PC-3 (cell line): Measurements from ENCODE around the gene ZNF253. TPM values are rescaled to one million over a fixed set of nuclear protein-coding genes. Genes with fewer than 3 reads are reported as not detected.

ENCODE experiments used
- ATAC-seq: fragments of 200-7000 bp; cut with Tn5 transposase; 2 replicates; pipeline ENCODE4 v1.9.1; 2020; ENCODE audit warnings: mild to moderate bottlenecking, moderate library complexity
- BruUV-seq: library from RNA; stranded (reverse); fragments of 400-500 nt; replicated peaks from 2 replicates; lab custom pipeline; 2021; lab: Mats Ljungman, UMichigan
- CTCF ChIA-PET: fragments of 300-600 bp; sonication (Branson Sonifier 250); formaldehyde crosslinking; loops from one replicate; lab custom pipeline; 2022; ENCODE audit warnings: antibody characterized with exemption; lab: Charles Lee
- POLR2A ChIA-PET: fragments of 300-600 bp; sonication (Branson Sonifier 250); formaldehyde crosslinking; loops from one replicate; lab custom pipeline; 2022; ENCODE audit warnings: antibody characterized with exemption; ENCODE audit not compliant: unreplicated experiment; lab: Charles Lee
- DNase-seq: peaks from one replicate; pipeline ENCODE4 v3.0.0-alpha.2; 2015
- H2AFZ ChIP-seq: fragments of 300-600 bp; sonication (generic); 2 replicates; pipeline ENCODE4 v1.6.0; 2016; ENCODE audit warnings: antibody characterized with exemption, low read length
- H3F3A ChIP-seq: fragments of 300-600 bp; sonication (generic); one replicate; pipeline ENCODE4 v1.6.0; 2017; ENCODE audit warnings: antibody characterized with exemption, low read length, control low read depth, mild to moderate bottlenecking; ENCODE audit not compliant: unreplicated experiment
- H3K27ac ChIP-seq: fragments of 300-600 bp; sonication (generic); 2 replicates; pipeline ENCODE4 v1.5.1; 2016; ENCODE audit warnings: mild to moderate bottlenecking, low read length
- H3K27me3 ChIP-seq: fragments of 300-600 bp; sonication (generic); 2 replicates; pipeline ENCODE4 v1.6.1; 2016; ENCODE audit warnings: low read length, mixed read lengths
- H3K36me3 ChIP-seq: fragments of 300-600 bp; sonication (generic); 2 replicates; pipeline ENCODE4 v1.6.1; 2016; ENCODE audit warnings: low read depth, mixed run types, low read length, mixed read lengths
- H3K4me1 ChIP-seq: fragments of 300-600 bp; sonication (generic); 2 replicates; pipeline ENCODE4 v1.5.1; 2016; ENCODE audit warnings: low read length; ENCODE audit not compliant: insufficient read depth
- H3K4me2 ChIP-seq: fragments of 300-600 bp; sonication (generic); 2 replicates; pipeline ENCODE4 v1.6.0; 2016; ENCODE audit warnings: low read length
- H3K4me3 ChIP-seq: fragments of 300-600 bp; sonication (generic); 2 replicates; pipeline ENCODE4 v1.5.1; 2016; ENCODE audit warnings: mild to moderate bottlenecking, low read length, mixed read lengths
- H3K79me2 ChIP-seq: fragments of 300-600 bp; sonication (generic); 2 replicates; pipeline ENCODE4 v1.6.1; 2017; ENCODE audit warnings: low read length, mixed read lengths
- H3K9ac ChIP-seq: fragments of 300-600 bp; sonication (generic); 2 replicates; pipeline ENCODE4 v1.6.0; 2016; ENCODE audit warnings: mild to moderate bottlenecking, low read length
- H3K9me2 ChIP-seq: fragments of 300-600 bp; sonication (generic); replicated peaks from 2 replicates; pipeline ENCODE4 v1.6.1; 2016; ENCODE audit warnings: mixed run types, low read length, mixed read lengths
- H3K9me3 ChIP-seq: fragments of 300-600 bp; sonication (generic); 2 replicates; pipeline ENCODE4 v1.6.1; 2016; ENCODE audit warnings: low read length, mixed read lengths
- H4K20me1 ChIP-seq: fragments of 300-600 bp; sonication (generic); 2 replicates; pipeline ENCODE4 v1.6.1; 2016; ENCODE audit warnings: low read length, mixed read lengths
- EZH2 ChIP-seq: fragments of 300-600 bp; sonication (generic); IDR thresholded peaks from one replicate; pipeline ENCODE4 v1.6.1; 2017; ENCODE audit warnings: antibody characterized with exemption, mild to moderate bottlenecking, low read length; ENCODE audit not compliant: unreplicated experiment
- EZH2phosphoT487 ChIP-seq: fragments of 300-600 bp; sonication (generic); IDR thresholded peaks from 2 replicates; pipeline ENCODE4 v1.6.1; 2018; ENCODE audit warnings: mild to moderate bottlenecking, antibody characterized with exemption, low read length, borderline replicate concordance
- intact Hi-C: fragments of 100-400 bp; cut with micrococcal nuclease; formaldehyde crosslinking; loops from 2 replicates; pipeline ENCODE4 v1.9.0; 2023
- total RNA-seq: library from RNA; depleted of rRNA; stranded (reverse); fragments of >200 nt; gene quantifications from 2 replicates; pipeline ENCODE4 v1.2.3, GENCODE V29; 2014
- TF ChIP-seq, protein P1 (sequence below): fragments of 300-600 bp; sonication (generic); conservative IDR thresholded peaks from 2 replicates; pipeline ENCODE4 v1.5.1; 2017; ENCODE audit warnings: antibody characterized with exemption, low read depth, mild to moderate bottlenecking, low read length

ZNF253 gene
- total RNA-seq, 1 experiment from 2014 or later: 1.1 TPM

DNA sequence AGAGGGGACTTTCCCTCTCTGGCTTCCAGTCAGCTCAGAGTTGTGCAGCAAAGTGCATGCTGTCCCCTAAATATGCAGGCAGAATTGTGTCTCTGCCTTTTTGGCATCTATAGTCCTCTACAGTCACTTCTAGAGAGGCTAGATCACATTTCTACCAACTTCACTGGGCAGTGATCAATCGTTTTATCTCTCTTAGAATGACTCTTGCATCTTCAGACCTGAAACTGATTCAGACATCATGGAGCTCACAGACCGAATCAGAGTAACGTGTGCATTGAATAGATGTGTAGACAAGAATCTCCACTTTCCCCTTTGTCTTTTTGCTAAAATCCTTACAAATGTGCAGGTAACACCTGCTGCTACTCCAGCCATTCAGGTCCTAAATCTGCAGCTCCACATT, 6.2 kb downstream of the ZNF253 start:
- H3K9me3 ChIP-seq: peaks cover 33% of the 10 kb centered on the region
- H3K4me2 ChIP-seq: no peak overlapping the region
- H3K27ac ChIP-seq: no peak overlapping the region
- TF ChIP-seq EZH2phosphoT487: no peak
- no peak for TF ChIP-seq EZH2
- H3K9me2 ChIP-seq: no peaks in the 10 kb centered on the region
- no TSS peak for BruUV-seq
- CTCF ChIA-PET: no interaction called here
- peaks cover 32% of the 10 kb centered on the region for H3K36me3 ChIP-seq
- ATAC-seq: no peak
- no peaks in the 10 kb centered on the region for H3F3A ChIP-seq
- peaks cover 1% of the 10 kb centered on the region for H3K79me2 ChIP-seq
- no peak for DNase-seq
- no peaks in the 10 kb centered on the region for H3K27me3 ChIP-seq
- intact Hi-C loops: no loop called here
- no peaks in the 10 kb centered on the region for H3K4me1 ChIP-seq
- H3K4me3 ChIP-seq: no peak overlapping the region
- no peaks in the 10 kb centered on the region for H4K20me1 ChIP-seq
- H2AFZ ChIP-seq: no peak overlapping the region
- POLR2A ChIA-PET: no interaction called here
- no peak overlapping the region for H3K9ac ChIP-seq

DNA sequence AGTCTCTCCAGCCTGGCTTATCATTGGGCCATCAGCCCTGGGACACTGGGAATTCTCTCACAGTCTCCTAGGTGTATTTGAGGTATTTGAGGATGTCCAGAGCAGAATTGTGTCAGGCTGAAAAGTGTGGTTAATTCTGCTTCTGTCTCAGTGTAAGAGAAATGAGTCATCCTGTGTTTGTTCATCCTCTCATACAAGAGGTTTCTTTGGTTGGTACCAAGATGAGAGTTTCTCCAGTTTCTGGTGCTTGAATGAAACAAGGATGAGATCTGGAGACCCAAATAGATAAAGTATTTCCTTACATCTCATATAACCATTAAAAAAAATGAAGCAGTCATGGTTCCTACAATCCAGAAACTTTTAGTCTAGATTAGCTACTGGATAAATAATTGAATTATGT, 7.7 kb downstream of the ZNF253 start:
- BruUV-seq: no TSS peak
- no peak overlapping the region for H3K4me2 ChIP-seq
- peaks cover 27% of the 10 kb centered on the region for H3K9me3 ChIP-seq
- no peak overlapping the region for H3K4me3 ChIP-seq
- no peaks in the 10 kb centered on the region for H4K20me1 ChIP-seq
- H3K79me2 ChIP-seq: no peaks in the 10 kb centered on the region
- no peak overlapping the region for H3K27ac ChIP-seq
- no peaks in the 10 kb centered on the region for H3K27me3 ChIP-seq
- TF ChIP-seq, protein P1, sequence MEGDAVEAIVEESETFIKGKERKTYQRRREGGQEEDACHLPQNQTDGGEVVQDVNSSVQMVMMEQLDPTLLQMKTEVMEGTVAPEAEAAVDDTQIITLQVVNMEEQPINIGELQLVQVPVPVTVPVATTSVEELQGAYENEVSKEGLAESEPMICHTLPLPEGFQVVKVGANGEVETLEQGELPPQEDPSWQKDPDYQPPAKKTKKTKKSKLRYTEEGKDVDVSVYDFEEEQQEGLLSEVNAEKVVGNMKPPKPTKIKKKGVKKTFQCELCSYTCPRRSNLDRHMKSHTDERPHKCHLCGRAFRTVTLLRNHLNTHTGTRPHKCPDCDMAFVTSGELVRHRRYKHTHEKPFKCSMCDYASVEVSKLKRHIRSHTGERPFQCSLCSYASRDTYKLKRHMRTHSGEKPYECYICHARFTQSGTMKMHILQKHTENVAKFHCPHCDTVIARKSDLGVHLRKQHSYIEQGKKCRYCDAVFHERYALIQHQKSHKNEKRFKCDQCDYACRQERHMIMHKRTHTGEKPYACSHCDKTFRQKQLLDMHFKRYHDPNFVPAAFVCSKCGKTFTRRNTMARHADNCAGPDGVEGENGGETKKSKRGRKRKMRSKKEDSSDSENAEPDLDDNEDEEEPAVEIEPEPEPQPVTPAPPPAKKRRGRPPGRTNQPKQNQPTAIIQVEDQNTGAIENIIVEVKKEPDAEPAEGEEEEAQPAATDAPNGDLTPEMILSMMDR: no peak
- no peak for TF ChIP-seq EZH2phosphoT487
- no peak for DNase-seq
- H3K36me3 ChIP-seq: peaks cover 25% of the 10 kb centered on the region; the same call in 1 of the 2 replicates
- H3K9ac ChIP-seq: no peak overlapping the region
- ATAC-seq: no peak
- H2AFZ ChIP-seq: no peak overlapping the region
- no peaks in the 10 kb centered on the region for H3K9me2 ChIP-seq
- ChIA-PET CTCF (no interaction called here), POLR2A (no interaction called here)
- intact Hi-C loops: no loop called here
- H3F3A ChIP-seq: no peaks in the 10 kb centered on the region
- H3K4me1 ChIP-seq: no peaks in the 10 kb centered on the region

DNA sequence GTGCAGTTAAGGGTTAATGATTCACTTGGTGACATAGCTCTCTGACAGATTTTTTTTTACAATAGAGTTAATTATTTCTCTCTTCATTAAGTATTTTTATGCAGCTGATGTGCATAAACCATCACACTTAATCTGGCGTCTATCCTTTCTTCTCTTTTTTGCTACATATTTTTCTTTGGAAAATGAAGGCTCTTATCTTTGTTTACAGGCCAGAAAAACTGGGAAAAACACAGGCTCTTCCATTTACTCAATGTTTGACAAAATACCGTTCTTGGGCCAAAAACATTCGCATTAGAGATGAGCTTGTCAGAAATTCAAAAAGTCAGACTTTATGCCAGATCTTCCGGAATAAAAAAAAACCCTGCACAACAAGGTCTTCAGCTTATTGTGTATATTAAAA, 12.0 kb downstream of the ZNF253 start:
- peaks cover 24% of the 10 kb centered on the region; the same call in 1 of the 2 replicates for H3K9me3 ChIP-seq
- H3K9ac ChIP-seq: no peak overlapping the region
- no peaks in the 10 kb centered on the region for H4K20me1 ChIP-seq
- no peaks in the 10 kb centered on the region for H3K4me1 ChIP-seq
- no peaks in the 10 kb centered on the region for H3K27me3 ChIP-seq
- H3K36me3 ChIP-seq: peaks cover 25% of the 10 kb centered on the region; the same call in 1 of the 2 replicates
- no peaks in the 10 kb centered on the region for H3F3A ChIP-seq
- DNase-seq: no peak
- H3K79me2 ChIP-seq: no peaks in the 10 kb centered on the region
- ChIA-PET POLR2A (no interaction called here), CTCF (no interaction called here)
- no TSS peak for BruUV-seq
- H3K4me3 ChIP-seq: no peak overlapping the region
- no peaks in the 10 kb centered on the region for H3K9me2 ChIP-seq
- no peak for ATAC-seq
- no peak overlapping the region for H3K4me2 ChIP-seq
- intact Hi-C loops: no loop called here
- H3K27ac ChIP-seq: no peak overlapping the region
- H2AFZ ChIP-seq: no peak overlapping the region
- TF ChIP-seq EZH2 (no peak), EZH2phosphoT487 (no peak)
- TF ChIP-seq, protein P1: no peak
